SK-N-SH treated with all-trans-retinoic acid at 6 μM for 48 hours (cell line): ENCODE data around the gene TBL1XR1.
"Not testable (repeated sequence)": the region's sequence is repeated elsewhere in the genome, so short reads cannot be mapped to it uniquely, and the experiment has no call there.

Experiments
- ATAC-seq: fragments of 200-7000 bp; cut with Tn5 transposase; 3 replicates; pipeline ENCODE4 v1.9.1; 2020; ENCODE audit warnings: mild to moderate bottlenecking, moderate library complexity
- ARNTL ChIP-seq: fragments of 450-650 bp; formaldehyde crosslinking; IDR thresholded peaks from 2 replicates; pipeline ENCODE4 v1.5.0; 2020; ENCODE audit warnings: low read depth, mild to moderate bottlenecking, moderate library complexity, borderline replicate concordance
- BACH2 ChIP-seq: fragments of 250-450 bp; sonication (Bioruptor Pico); IDR thresholded peaks from 2 replicates; pipeline ENCODE4 v1.9.0; 2021; ENCODE audit warnings: mild to moderate bottlenecking, borderline replicate concordance
- CREB5 ChIP-seq: fragments of 250-450 bp; sonication (Bioruptor Pico); IDR thresholded peaks from 2 replicates; pipeline ENCODE4 v1.5.1; 2020; ENCODE audit warnings: low read depth, mild to moderate bottlenecking, moderate library complexity
- CSDC2 ChIP-seq: fragments of 250-450 bp; sonication (Bioruptor Pico); IDR thresholded peaks from 2 replicates; pipeline ENCODE4 v1.5.0; 2020; ENCODE audit warnings: mild to moderate bottlenecking, moderate library complexity
- CSRNP3 ChIP-seq: fragments of 250-450 bp; sonication (Bioruptor Pico); IDR thresholded peaks from 2 replicates; pipeline ENCODE4 v1.5.1; 2021; ENCODE audit warnings: mild to moderate bottlenecking, moderate library complexity
- GLIS3 ChIP-seq: fragments of 250-450 bp; sonication (Bioruptor Pico); IDR thresholded peaks from 2 replicates; pipeline ENCODE4 v1.5.0; 2020; ENCODE audit warnings: mild to moderate bottlenecking, moderate library complexity
- ISL1 ChIP-seq: fragments of 250-450 bp; sonication (Bioruptor Pico); IDR thresholded peaks from 2 replicates; pipeline ENCODE4 v2.1.2; 2022; ENCODE audit warnings: mild to moderate bottlenecking, moderate library complexity
- OSR1 ChIP-seq: fragments of 250-450 bp; sonication (Bioruptor Pico); IDR thresholded peaks from 2 replicates; pipeline ENCODE4 v1.8.0; 2022; ENCODE audit warnings: moderate library complexity, mild to moderate bottlenecking, inconsistent platforms
- PATZ1 ChIP-seq: fragments of 250-450 bp; sonication (Bioruptor Pico); IDR thresholded peaks from 2 replicates; pipeline ENCODE4 v1.8.0; 2020; ENCODE audit warnings: mild to moderate bottlenecking, moderate library complexity, borderline replicate concordance
- POU6F1 ChIP-seq: fragments of 250-450 bp; sonication (Bioruptor Pico); IDR thresholded peaks from 2 replicates; pipeline ENCODE4 v1.8.0; 2021; ENCODE audit warnings: low read depth, mild to moderate bottlenecking, moderate library complexity, borderline replicate concordance
- PPARA ChIP-seq: fragments of 250-450 bp; sonication (Bioruptor Pico); IDR thresholded peaks from 2 replicates; pipeline ENCODE4 v1.5.0; 2020; ENCODE audit warnings: mild to moderate bottlenecking, borderline replicate concordance
- RARB ChIP-seq: fragments of 250-450 bp; sonication (Bioruptor Pico); IDR thresholded peaks from 2 replicates; pipeline ENCODE4 v1.8.0; 2021; ENCODE audit warnings: mild to moderate bottlenecking, moderate library complexity
- SNAI2 ChIP-seq: fragments of 250-450 bp; sonication (Bioruptor Pico); IDR thresholded peaks from 2 replicates; pipeline ENCODE4 v1.5.0; 2020; ENCODE audit warnings: mild to moderate bottlenecking, moderate library complexity
- TCF4 ChIP-seq: fragments of 250-450 bp; sonication (Bioruptor Pico); IDR thresholded peaks from 2 replicates; pipeline ENCODE4 v1.8.0; 2021; ENCODE audit warnings: mild to moderate bottlenecking, moderate library complexity, borderline replicate concordance
- TOX ChIP-seq: fragments of 250-450 bp; sonication (Bioruptor Pico); IDR thresholded peaks from 2 replicates; pipeline ENCODE4 v1.8.0; 2021; ENCODE audit warnings: mild to moderate bottlenecking, moderate library complexity, borderline replicate concordance
- ZC3H10 ChIP-seq: fragments of 250-450 bp; sonication (Bioruptor Pico); IDR thresholded peaks from 2 replicates; pipeline ENCODE4 v1.5.1; 2021; ENCODE audit warnings: mild to moderate bottlenecking, moderate library complexity
- ZFP3 ChIP-seq: fragments of 250-450 bp; sonication (Bioruptor Pico); IDR thresholded peaks from 2 replicates; pipeline ENCODE4 v1.5.0; 2020; ENCODE audit warnings: mild to moderate bottlenecking, moderate library complexity
- ZFP30 ChIP-seq: fragments of 450-650 bp; formaldehyde crosslinking; IDR thresholded peaks from 2 replicates; pipeline ENCODE4 v1.5.0; 2022; ENCODE audit warnings: mild to moderate bottlenecking, moderate library complexity
- ZNF70 ChIP-seq: fragments of 450-650 bp; formaldehyde crosslinking; IDR thresholded peaks from 2 replicates; pipeline ENCODE4 v1.5.0; 2020; ENCODE audit warnings: mild to moderate bottlenecking, moderate library complexity
- ZNF8 ChIP-seq: fragments of 450-650 bp; formaldehyde crosslinking; IDR thresholded peaks from 2 replicates; pipeline ENCODE4 v1.5.0; 2020; ENCODE audit warnings: mild to moderate bottlenecking, moderate library complexity

The TBL1XR1 gene

GRCh38 chr3:177208223-177208622 lies 10.9 kb upstream of the TBL1XR1 start:
- ATAC-seq = no peak
- TF ChIP-seq PATZ1 (CRISPR knock-in tag) (no peak), TOX (CRISPR knock-in tag) (no peak), OSR1 (CRISPR knock-in tag) (no peak), CSRNP3 (CRISPR knock-in tag) (no peak), ZNF70 (no peak), TCF4 (CRISPR knock-in tag) (no peak), GLIS3 (CRISPR knock-in tag) (no peak), CSDC2 (CRISPR knock-in tag) (no peak), PPARA (CRISPR knock-in tag) (no peak), CREB5 (no peak), ARNTL (CRISPR knock-in tag) (no peak), SNAI2 (CRISPR knock-in tag) (no peak), POU6F1 (CRISPR knock-in tag) (no peak), ZFP3 (no peak), ZNF8 (CRISPR knock-in tag) (no peak), BACH2 (no peak), ZC3H10 (CRISPR knock-in tag) (no peak)

GRCh38 chr3:177206936-177207335 lies 9.7 kb upstream of the TBL1XR1 start:
- TF ChIP-seq CREB5 (no peak), ZNF70 (no peak), PATZ1 (CRISPR knock-in tag) (no peak), ISL1 (CRISPR knock-in tag) (no peak), BACH2 (no peak), TOX (CRISPR knock-in tag) (no peak), SNAI2 (CRISPR knock-in tag) (no peak), ARNTL (CRISPR knock-in tag) (no peak), ZFP30 (CRISPR knock-in tag) (no peak)
- no peak for ATAC-seq

GRCh38 chr3:177203689-177204395 lies 6.6 kb upstream of the TBL1XR1 start:
- ATAC-seq = no peak
- no peak for TF ChIP-seq RARB (CRISPR knock-in tag)

GRCh38 chr3:177203016-177203415 lies 5.7 kb upstream of the TBL1XR1 start:
- not testable (repeated sequence) for ATAC-seq
